GM23338 (cell line): Measurements from ENCODE around the gene PLPPR5. TPM values are rescaled to one million over a fixed set of nuclear protein-coding genes. Genes with fewer than 3 reads are reported as not detected.

Experiments used
- ATAC-seq: fragments of 200-7000 bp; cut with Tn5 transposase; 3 replicates; pipeline ENCODE4 v1.9.1; 2020
- DNase-seq: peaks from one replicate; pipeline ENCODE4 v3.0.0-alpha.2; 2015; ENCODE audit warnings: low spot score
- H2AFZ ChIP-seq: fragments of 200-600 bp; sonication (generic); 2 replicates; pipeline ENCODE4 v1.8.0; 2016; ENCODE audit warnings: antibody characterized with exemption, mild to moderate bottlenecking, moderate library complexity
- H3F3A ChIP-seq: fragments of 200-600 bp; sonication (generic); replicated peaks from 2 replicates; pipeline ENCODE4 v1.8.0; 2017; ENCODE audit warnings: antibody characterized with exemption, mixed run types, low read depth
- H3K27ac ChIP-seq: fragments of 200-600 bp; sonication (generic); 2 replicates; pipeline ENCODE4 v1.6.1; 2016; ENCODE audit warnings: low read depth
- H3K27me3 ChIP-seq: fragments of 200-600 bp; sonication (generic); 2 replicates; pipeline ENCODE4 v1.8.0; 2016; ENCODE audit warnings: mild to moderate bottlenecking, mixed run types, moderate library complexity; ENCODE audit not compliant: insufficient read depth
- H3K36me3 ChIP-seq: fragments of 200-600 bp; sonication (generic); 2 replicates; pipeline ENCODE4 v1.8.0; 2016; ENCODE audit warnings: mild to moderate bottlenecking; ENCODE audit not compliant: insufficient read depth
- H3K4me1 ChIP-seq: fragments of 200-600 bp; sonication (generic); 2 replicates; pipeline ENCODE4 v1.8.0; 2016; ENCODE audit warnings: mild to moderate bottlenecking, moderate library complexity; ENCODE audit not compliant: insufficient read depth
- H3K4me2 ChIP-seq: fragments of 200-600 bp; sonication (generic); 2 replicates; pipeline ENCODE4 v1.7.1; 2017; ENCODE audit warnings: mixed run types
- H3K4me3 ChIP-seq: fragments of 200-600 bp; sonication (generic); 2 replicates; pipeline ENCODE4 v1.6.1; 2016; ENCODE audit warnings: mixed run types
- H3K79me2 ChIP-seq: fragments of 200-600 bp; sonication (generic); replicated peaks from 2 replicates; pipeline ENCODE4 v1.8.0; 2017; ENCODE audit warnings: mild to moderate bottlenecking; ENCODE audit not compliant: insufficient read depth
- H3K9me2 ChIP-seq: fragments of 200-600 bp; sonication (generic); 2 replicates; pipeline ENCODE4 v1.8.0; 2017; ENCODE audit not compliant: insufficient read depth
- H4K20me1 ChIP-seq: fragments of 200-600 bp; sonication (generic); replicated peaks from 2 replicates; pipeline ENCODE4 v1.8.0; 2017; ENCODE audit warnings: mild to moderate bottlenecking; ENCODE audit not compliant: insufficient read depth
- H3K27ac Mint-ChIP-seq: 2 replicates; pipeline ENCODE4 v1.8.0; 2020; ENCODE audit warnings: inconsistent platforms, mild to moderate bottlenecking, moderate library complexity, mixed read lengths
- H3K27me3 Mint-ChIP-seq: 3 replicates; pipeline ENCODE4 v1.8.0; 2022; ENCODE audit warnings: low read depth, mild to moderate bottlenecking, moderate library complexity, mixed read lengths, inconsistent platforms; ENCODE audit not compliant: insufficient read depth, poor library complexity
- H3K36me3 Mint-ChIP-seq: 3 replicates; pipeline ENCODE4 v1.8.0; 2021; ENCODE audit warnings: low read depth, mild to moderate bottlenecking, inconsistent platforms, moderate library complexity, mixed read lengths
- H3K4me1 Mint-ChIP-seq: 3 replicates; pipeline ENCODE4 v1.8.0; 2020; ENCODE audit warnings: mild to moderate bottlenecking, inconsistent platforms, mixed read lengths
- H3K4me3 Mint-ChIP-seq: 3 replicates; pipeline ENCODE4 v1.8.0; 2021; ENCODE audit warnings: moderate library complexity, mild to moderate bottlenecking, inconsistent platforms, mixed read lengths
- H3K9me3 Mint-ChIP-seq: 3 replicates; pipeline ENCODE4 v1.8.0; 2020; ENCODE audit warnings: moderate library complexity, mild to moderate bottlenecking, inconsistent platforms, mixed read lengths
- JUNB ChIP-seq: IDR thresholded peaks from one replicate; pipeline ENCODE4 v1.6.1; 2016; ENCODE audit warnings: antibody characterized with exemption; ENCODE audit not compliant: unreplicated experiment
- POLR2AphosphoS5 ChIP-seq: IDR thresholded peaks from 2 replicates; pipeline ENCODE4 v1.6.1; 2016; ENCODE audit warnings: antibody characterized with exemption, low read depth
- ZNF462 ChIP-seq: fragments of 250-450 bp; sonication (Bioruptor Pico); IDR thresholded peaks from 2 replicates; pipeline ENCODE4 v1.5.0; 2020; ENCODE audit warnings: mild to moderate bottlenecking, moderate library complexity
- polyA plus RNA-seq: library from polyadenylated mRNA; unstranded; fragments of >200 nt; fragmentation: Nextera tagmentation; extraction: Ambion mirVana; gene quantifications from 2 replicates; pipeline ENCODE4 v1.2.1, GENCODE V29; 2016
- total RNA-seq: library from RNA; depleted of rRNA; stranded (reverse); fragments of >200 nt; shearing (Covaris generic); gene quantifications from 2 replicates; pipeline ENCODE4 v1.2.3, GENCODE V29; 2014

The PLPPR5 gene
- total and polyA plus RNA-seq, 2 experiments from 2014 or later, result 3.2 to 4.2 TPM

GRCh38 chr1:98931128-98931835 is 73.4 kb downstream of the PLPPR5 start (continued):
- TF ChIP-seq ZNF462 (CRISPR knock-in tag), result no peak

- ATAC-seq (no peak), DNase-seq (no peak)
- Histone ChIP-seq H3K27ac (no peak overlapping the region), H3K27me3 (no peaks in the 10 kb centered on the region), H4K20me1 (no peaks in the 10 kb centered on the region), H3K4me1 (no peaks in the 10 kb centered on the region; the same call in 1 of the 2 replicates), H3K9me2 (peaks cover 15% of the 10 kb centered on the region; the same call in 1 of the 2 replicates), H3K4me3 (no peak overlapping the region), H2AFZ (no peak overlapping the region), H3K4me2 (no peak overlapping the region), H3K36me3 (no peaks in the 10 kb centered on the region), H3F3A (no peaks in the 10 kb centered on the region), H3K79me2 (no peaks in the 10 kb centered on the region)
- H3K36me3 Mint-ChIP-seq, result 0 out of 3 replicates have a peak, but pooled peaks cover 2% of the 10 kb centered on the region
- H3K9me3 Mint-ChIP-seq, result peaks cover 2% of the 10 kb centered on the region; the same call in 1 of the 3 replicates
- H3K4me1 Mint-ChIP-seq, result peaks cover 12% of the 10 kb centered on the region
- H3K27me3 Mint-ChIP-seq, result no peaks in the 10 kb centered on the region
- H3K27ac Mint-ChIP-seq, result no peak overlapping the region
- no peak overlapping the region for H3K4me3 Mint-ChIP-seq
- TF ChIP-seq ZNF462 (CRISPR knock-in tag), result no peak
- no peak for TF ChIP-seq POLR2AphosphoS5
- no peak for TF ChIP-seq JUNB
Observed at GRCh38 chr1:98929437-98929836, 75.2 kb downstream of the PLPPR5 start.
